ENCODE results near the gene CHD6.

The CHD6 gene

DNA sequence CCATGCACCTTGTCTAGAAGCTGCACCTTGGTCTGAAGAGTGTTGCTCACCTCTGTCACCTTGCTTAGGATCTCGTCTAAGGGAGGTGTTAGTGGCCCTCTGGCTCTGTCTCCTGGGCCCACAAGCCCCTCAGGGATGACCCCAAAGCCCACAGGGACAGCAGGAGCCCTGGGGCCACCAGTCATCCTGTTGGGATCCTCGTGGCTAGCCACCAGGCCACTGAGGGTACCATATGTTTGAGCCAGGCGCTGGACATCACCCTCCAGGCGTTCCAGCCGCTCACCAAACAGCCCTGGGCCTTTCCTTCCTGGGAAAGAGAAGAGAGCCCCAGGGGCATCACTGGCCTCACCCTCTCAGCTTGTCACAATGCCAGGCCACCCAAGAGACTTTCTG, 255.4 kb downstream of the CHD6 start:
- Histone ChIP-seq H3K9ac (no peak overlapping the region), H3K4me1 (peaks cover 8% of the 10 kb centered on the region), H3K4me2 (ENCODE audit: low read length) (no peak overlapping the region), H3K4me3 (ENCODE audit: low read depth, low read length) (no peak overlapping the region), H3K27ac (no peak overlapping the region), H3K27me3 (ENCODE audit: control insufficient read depth, insufficient read depth, low read length) (no peaks in the 10 kb centered on the region), H3K9me3 (ENCODE audit: control insufficient read depth, low read length) (no peaks in the 10 kb centered on the region), H2AFZ (no peak overlapping the region), H3K79me2 (no peaks in the 10 kb centered on the region), H3K36me3 (ENCODE audit: control insufficient read depth, insufficient read depth, low read length) (no peaks in the 10 kb centered on the region)
- TF ChIP-seq, protein P1, sequence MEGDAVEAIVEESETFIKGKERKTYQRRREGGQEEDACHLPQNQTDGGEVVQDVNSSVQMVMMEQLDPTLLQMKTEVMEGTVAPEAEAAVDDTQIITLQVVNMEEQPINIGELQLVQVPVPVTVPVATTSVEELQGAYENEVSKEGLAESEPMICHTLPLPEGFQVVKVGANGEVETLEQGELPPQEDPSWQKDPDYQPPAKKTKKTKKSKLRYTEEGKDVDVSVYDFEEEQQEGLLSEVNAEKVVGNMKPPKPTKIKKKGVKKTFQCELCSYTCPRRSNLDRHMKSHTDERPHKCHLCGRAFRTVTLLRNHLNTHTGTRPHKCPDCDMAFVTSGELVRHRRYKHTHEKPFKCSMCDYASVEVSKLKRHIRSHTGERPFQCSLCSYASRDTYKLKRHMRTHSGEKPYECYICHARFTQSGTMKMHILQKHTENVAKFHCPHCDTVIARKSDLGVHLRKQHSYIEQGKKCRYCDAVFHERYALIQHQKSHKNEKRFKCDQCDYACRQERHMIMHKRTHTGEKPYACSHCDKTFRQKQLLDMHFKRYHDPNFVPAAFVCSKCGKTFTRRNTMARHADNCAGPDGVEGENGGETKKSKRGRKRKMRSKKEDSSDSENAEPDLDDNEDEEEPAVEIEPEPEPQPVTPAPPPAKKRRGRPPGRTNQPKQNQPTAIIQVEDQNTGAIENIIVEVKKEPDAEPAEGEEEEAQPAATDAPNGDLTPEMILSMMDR (IDR thresholded peaks at IDR 0.05): no peak

DNA sequence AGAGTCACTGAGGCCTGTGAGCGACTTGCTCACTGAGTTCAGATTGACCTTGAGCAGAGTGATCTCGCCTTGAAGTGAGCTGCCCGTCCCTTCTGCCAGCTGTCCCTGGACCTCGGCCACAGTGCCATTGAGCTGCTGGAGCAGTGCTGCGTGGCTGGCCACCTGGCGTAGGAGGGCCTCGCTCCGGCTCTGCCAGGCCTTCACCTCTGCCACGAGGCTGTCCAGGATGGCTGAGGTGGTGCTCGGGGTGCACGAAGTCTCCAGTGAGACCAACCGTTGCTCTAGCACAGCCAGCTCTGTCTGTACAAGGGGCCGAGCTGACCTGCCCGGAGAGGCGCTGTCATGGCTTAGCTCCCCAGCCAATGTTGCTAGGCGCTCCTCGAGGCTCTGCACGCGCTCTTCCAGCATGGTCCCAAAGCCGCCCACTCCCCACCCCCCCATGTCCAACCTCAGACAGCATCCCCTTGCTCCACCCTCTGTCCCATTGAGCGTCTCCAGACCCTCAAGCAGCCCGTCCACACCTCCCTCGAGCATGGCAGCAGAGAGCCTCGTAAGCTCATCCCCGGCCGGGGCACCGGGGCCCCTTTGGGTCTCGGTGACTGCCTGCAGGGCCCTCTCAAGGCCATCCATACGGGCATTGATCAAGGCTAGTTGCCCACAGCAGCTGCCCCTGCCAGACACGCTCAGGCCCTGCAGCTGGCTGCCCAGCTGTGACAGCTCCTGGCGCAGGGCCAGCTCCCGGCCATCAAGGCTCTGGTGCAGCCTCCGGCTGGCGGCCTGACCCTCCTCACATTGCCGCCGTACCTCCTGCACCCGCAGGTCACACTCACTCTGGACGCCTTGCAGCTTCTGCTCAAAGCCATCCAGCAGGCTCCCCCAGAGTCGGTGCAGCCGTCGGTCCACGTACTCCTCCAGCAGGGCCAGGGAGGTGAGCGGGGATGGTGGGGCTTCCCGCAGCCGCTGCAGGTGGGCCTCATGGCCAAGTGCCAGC, 256.1 kb downstream of the CHD6 start:
- H3K27ac ChIP-seq: no peak overlapping the region
- H3K79me2 ChIP-seq: no peaks in the 10 kb centered on the region
- H3K4me1 ChIP-seq: peaks cover 8% of the 10 kb centered on the region
- no peak overlapping the region for H2AFZ ChIP-seq
- no peaks in the 10 kb centered on the region for H3K36me3 ChIP-seq (ENCODE audit: control insufficient read depth, insufficient read depth, low read length)
- no peaks in the 10 kb centered on the region for H3K9me3 ChIP-seq (ENCODE audit: control insufficient read depth, low read length)
- H3K9ac ChIP-seq: no peak overlapping the region
- H3K4me2 ChIP-seq (ENCODE audit: low read length): no peak overlapping the region
- TF ChIP-seq, protein P1 (IDR thresholded peaks at IDR 0.05): no peak
- no peak overlapping the region for H3K4me3 ChIP-seq (ENCODE audit: low read depth, low read length)
- no peaks in the 10 kb centered on the region for H3K27me3 ChIP-seq (ENCODE audit: control insufficient read depth, insufficient read depth, low read length)

DNA sequence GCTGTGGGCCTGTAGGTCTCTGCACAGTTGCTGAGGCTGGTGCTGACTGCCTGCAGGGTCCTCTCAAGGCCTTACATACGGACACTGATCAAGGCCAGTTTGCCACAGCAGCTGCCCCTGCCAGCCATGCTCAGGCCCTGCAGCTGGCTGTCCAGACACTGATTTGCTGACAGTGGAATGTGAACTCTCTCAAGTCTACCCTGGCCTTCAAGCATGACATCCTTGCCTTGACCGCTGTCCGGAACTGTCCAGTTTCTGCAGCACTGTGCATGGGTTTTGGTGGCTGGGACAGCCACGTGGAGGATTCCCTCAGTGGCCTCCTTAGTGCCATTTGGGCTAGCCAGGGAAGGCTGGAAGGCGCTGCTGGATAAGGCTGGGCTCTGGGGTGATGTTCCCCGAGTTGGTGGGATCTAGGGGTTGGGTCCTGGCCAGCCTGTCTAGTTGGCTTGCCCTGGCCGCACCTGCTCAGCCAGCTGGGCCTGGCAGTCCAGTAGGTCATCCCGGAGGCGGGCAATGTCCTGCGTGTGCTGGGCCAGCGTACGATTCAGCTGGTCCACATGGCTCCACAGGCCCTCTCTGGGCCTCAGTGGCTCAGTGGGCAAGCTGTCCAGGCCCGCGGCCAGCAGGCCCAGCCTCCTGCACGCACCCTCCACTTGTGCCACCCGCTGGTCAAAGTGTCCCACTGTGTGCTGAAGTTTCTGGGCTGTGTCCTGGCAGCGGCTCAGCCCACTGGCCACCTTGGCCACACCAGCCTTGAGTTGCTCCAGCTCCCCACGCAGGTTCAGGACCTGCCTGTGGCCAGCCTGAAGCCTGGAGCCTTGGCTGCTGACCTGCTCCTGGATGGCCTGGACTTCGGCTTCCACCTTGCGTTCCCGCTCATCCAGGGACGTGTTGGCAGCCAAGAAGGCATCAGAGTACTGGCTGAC, 257.1 kb downstream of the CHD6 start:
- Histone ChIP-seq H3K27ac (no peak overlapping the region), H3K4me2 (ENCODE audit: low read length) (no peak overlapping the region), H3K36me3 (ENCODE audit: control insufficient read depth, insufficient read depth, low read length) (no peaks in the 10 kb centered on the region), H3K9ac (no peak overlapping the region), H3K9me3 (ENCODE audit: control insufficient read depth, low read length) (no peaks in the 10 kb centered on the region), H3K4me3 (ENCODE audit: low read depth, low read length) (no peak overlapping the region), H2AFZ (no peak overlapping the region), H3K79me2 (no peaks in the 10 kb centered on the region), H3K27me3 (ENCODE audit: control insufficient read depth, insufficient read depth, low read length) (no peaks in the 10 kb centered on the region), H3K4me1 (peaks cover 8% of the 10 kb centered on the region)
- TF ChIP-seq, protein P1 (IDR thresholded peaks at IDR 0.05): no peak

DNA sequence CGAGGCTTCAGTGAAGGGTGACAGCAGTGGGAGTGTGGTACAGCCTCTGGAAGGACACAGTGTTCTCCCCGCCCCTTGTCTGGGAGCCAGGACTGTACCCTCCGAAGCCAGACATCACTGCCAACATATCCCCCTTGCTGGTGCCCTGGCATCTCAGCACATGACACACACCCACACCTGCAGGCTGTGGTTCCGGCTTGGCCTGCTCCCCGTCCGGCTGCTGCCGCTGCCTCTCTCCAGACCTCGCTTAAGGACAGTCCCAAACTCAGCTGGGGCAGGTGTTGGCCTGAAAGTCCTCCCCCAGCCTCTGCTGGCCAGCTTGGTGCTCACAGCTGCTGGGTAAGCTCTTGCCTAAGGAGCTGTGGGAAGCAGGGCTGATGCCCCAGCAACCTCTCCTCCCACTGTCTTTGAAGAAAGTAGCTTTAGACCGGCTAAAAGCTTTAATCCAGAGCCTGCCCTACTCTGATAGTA, 258.6 kb downstream of the CHD6 start:
- Histone ChIP-seq H3K9me3 (ENCODE audit: control insufficient read depth, low read length) (no peaks in the 10 kb centered on the region), H3K9ac (no peak overlapping the region), H3K27me3 (ENCODE audit: control insufficient read depth, insufficient read depth, low read length) (no peaks in the 10 kb centered on the region), H3K79me2 (no peaks in the 10 kb centered on the region), H3K4me1 (peaks cover 8% of the 10 kb centered on the region), H3K4me2 (ENCODE audit: low read length) (no peak overlapping the region), H3K27ac (no peak overlapping the region), H2AFZ (no peak overlapping the region), H3K4me3 (ENCODE audit: low read depth, low read length) (no peak overlapping the region), H3K36me3 (ENCODE audit: control insufficient read depth, insufficient read depth, low read length) (no peaks in the 10 kb centered on the region)
- TF ChIP-seq, protein P1 (IDR thresholded peaks at IDR 0.05): no peak

Data from parathyroid adenoma (tissue), 2 donors.